ENCODE data around the gene KRTAP4-8.
"Not testable (repeated sequence)": the region's sequence is repeated elsewhere in the genome, so short reads cannot be mapped to it uniquely, and the experiment has no call there.

DNA sequence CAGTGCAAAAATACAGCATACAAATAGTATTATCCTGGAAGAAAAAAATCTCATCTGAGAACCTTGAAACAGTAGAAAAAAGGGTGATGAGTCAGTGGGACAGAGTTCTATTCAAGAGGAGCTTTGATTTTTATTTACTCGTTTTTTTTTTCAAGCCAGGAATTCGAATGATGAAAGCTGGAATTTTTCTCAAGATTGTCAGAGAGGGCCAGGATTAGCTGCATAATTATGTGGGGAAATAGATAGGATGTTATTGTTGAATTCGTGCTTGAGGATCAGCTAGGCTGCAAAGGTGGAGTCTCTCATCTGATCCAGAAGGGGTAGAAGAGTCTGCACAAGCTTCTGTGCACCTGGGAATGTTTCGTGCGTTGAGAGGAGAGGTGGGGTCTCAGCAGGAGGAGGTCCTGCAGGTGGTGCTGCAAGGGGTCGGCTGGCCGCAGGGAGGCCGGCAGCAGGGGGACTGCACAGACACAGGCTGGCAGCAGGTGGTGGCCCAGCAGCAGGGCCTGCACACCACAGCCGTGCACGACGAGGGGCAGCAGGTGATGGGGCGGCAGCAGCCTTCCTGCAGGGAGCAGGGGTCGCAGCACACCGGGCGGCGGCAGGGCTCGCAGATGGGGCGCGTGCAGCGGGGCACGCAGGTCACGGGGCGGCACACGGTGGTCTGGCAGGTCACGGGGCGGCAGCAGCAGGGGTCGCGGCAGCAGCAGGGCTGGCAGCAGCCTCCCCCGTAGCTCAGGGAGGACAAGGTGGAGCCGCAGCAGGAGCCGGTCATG lies 38.5 kb downstream of the KRTAP4-8 start:
- not testable (repeated sequence) for TF ChIP-seq CTCF (IDR thresholded peaks at IDR 0.05; ENCODE audit: borderline replicate concordance, extremely low read depth, low read length, poor library complexity, severe bottlenecking); EZH2 (IDR thresholded peaks at IDR 0.05; ENCODE audit: borderline replicate concordance, low read depth, low read length, severe bottlenecking)
